GM19324 (cell line): ENCODE measurements around the gene RACGAP1.

ENCODE experiments used
- ATAC-seq: cut with Tn5 transposase; IDR thresholded peaks from one replicate; pipeline ENCODE4 v1.9.1; 2021; ENCODE audit warnings: mild to moderate bottlenecking, moderate library complexity; ENCODE audit not compliant: unreplicated experiment, low FRiP score

The RACGAP1 gene

DNA sequence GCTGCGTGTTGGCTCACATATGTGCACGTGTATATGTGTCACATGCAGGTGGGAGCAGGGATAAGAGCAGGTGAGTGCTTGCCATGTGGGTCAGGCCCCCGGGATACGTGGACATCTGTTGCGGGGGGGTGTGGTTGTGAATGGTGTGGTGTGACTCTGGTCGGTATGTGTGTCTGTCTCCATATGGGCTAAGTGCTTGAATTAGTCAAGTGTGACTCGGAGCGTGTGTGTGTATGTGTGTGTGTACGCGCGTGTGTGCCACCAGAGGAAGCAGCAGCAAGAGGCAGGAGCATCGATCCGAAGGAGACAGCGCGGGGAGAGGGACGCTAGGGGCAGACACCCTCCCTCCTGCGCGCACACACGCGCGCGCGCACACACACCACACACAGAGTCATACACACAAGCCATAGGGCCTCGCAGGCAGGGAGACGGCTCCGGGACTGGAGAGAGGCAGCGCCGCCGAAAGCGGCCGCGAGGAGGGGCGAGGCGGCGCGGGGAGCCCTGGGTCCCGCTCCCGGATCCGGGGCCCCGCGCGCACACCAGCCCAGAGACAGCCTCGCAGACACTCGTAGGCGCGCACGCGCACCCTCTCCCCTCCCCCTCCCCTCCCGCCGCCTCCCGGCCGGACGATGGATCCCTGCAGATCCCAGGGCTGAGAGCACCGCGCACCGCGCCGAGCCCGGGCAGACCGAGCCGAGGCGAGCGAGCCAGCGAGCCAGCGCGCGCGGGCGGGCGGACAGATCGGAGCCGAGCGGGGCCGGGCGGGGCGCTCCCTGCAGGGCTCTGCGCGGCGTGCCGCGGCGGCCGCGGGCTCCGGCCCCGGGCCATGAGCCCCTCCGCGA, 31.9 kb upstream of the RACGAP1 start, which contains the start of gene ASIC1:
Gene ASIC1, plus strand, starts transcription at position 597 of the 842 bp plus-strand sequence. CDS start 1,171 bp downstream, outside the sequence.
- no peak for ATAC-seq

DNA sequence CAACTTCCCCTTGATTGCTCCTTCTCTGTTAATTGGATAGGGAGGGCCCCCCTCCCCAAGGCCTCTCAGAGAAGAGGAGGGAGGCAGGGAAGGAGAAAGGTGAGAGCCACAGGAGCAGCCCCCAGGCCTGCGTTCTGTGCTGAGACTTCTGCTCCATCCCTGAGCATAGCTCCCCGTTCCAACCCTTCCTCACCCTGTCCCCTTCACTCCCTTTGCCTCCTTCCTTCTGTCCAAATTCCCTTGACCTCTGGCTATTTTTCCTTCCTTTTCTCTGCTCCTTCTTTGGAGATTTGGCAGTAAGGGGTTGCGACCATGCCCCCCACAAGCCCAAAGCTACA, 31.3 kb upstream of the RACGAP1 start:
- ATAC-seq, result no peak

DNA sequence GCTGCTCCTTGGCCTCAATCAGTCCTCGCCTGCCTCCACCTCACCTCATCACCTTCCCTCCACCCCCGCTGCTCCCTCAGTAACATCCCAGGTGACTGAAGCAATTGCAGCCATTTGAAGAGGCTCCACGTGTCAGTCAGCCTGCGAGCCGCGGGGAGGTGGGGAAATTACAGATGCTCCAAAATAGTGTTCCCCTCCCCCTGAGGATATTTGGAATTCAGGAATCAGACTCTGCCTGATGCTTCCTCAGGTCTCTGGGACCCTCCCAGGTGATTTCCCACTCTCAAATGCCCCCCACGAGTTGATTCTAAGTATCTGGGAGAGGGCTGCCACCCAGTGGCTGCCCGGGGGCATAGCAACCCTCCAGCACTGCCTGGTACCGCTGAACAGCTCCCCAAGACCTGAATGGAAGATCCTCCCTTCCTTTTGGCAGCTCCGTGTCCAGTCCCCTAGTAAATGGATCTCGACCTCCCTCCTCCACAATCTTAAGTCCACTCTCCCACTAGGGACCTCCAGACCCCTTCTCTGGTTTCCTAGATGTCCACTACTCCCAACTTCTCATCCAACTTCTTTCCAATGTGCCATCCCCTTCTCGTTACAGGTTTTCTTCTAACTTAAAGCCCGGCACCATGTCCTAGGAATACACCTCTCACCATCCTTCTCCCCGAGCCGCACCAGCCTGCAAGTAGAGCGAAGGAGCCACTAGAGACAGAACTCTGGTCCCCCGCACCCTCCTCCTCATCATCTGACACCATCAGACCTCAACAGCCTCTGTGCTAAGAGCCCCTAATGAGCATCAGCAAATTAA, 30.7 kb upstream of the RACGAP1 start:
- no peak for ATAC-seq

DNA sequence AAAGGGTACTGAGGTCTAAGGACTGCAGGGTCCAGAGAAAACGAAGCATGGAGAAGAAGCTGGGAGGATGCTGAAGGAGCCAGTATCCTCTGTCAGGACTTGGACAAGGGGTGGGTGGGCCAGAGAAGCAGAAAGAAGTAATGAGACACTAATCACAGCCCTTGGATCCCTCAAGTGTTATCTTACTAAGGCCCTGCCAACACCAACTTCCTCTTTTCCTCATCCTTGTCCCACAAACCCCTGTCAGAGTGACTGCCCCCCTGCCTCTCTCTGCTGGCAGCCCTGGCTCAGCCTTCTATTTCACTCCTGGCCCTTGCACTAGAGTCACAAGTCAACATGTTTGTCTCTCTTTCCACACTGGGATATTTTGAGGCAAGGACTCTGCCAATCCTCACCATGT, 28.3 kb upstream of the RACGAP1 start:
- no peak for ATAC-seq

DNA sequence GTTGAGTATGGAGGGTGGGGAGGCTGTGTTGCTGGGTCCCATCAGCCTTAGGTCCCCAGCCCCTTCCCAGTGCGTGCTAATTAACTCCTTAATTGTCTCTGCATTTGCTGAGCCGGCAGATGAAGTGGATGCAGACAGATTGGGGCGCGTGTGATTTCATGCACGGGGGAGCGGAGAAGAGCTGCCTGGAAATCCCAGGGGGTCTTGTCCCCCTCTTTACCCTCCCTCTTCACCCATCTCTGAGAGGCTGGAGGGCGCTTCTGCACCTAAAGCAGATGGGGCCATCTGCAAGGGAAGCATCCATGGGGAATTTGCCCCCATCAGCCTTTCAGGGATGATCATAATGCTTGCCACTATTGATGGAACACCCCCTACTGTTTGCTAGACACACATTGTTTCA, 27.7 kb upstream of the RACGAP1 start:
- no peak for ATAC-seq

DNA sequence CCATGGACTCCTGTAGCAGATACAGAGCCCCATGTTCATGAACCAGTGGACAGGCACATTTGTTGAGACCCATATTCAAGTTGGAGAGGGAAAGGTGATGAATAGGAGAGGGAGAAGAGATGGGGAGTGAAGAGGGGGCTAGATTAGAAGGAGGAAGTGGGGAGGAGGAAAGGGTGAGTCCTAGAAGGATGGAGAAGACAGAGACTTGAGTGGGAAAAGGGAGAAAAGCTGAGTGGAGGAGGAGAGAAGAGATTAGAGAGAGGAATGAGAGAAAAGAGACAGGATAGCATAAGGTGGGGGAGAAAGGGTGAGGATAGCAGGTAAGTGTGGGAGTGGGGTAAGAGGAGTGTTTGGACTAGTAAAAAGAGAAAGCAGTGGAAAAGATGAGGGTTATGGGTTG, 27.2 kb upstream of the RACGAP1 start:
- ATAC-seq, result no peak

DNA sequence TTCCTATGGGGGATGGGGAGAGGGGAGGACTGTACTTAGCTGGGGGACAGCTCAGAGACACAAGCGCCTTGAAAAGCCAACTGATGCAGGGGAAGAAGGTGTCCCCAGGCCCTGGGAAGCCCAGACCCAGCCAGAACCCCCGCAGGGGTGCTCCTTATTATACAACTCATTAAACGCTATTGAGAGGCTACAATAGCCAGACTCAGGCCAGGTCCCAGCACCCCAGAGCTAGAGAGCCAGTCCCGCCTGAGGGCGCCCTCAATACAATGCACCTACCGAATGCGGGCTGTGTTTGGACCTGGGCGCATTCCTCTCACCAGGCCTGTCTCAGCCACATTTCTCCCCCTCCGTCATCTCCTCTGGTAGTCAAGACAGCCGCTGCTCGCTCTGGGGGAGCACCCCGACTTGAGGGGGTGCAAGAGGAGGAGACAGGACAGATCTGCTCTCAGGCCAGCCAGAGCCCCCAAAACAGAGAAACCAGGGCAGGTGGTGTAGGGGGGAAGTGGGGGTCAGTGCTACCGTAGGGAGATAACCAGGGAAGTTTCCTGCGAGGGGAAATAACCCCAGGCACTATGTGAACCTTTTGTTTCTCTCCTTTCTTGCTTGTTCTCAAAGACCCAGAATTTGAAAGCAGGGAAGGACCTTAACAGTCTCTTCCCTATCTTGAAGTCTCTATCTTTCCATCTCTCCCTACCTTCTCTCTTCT, 26.0 kb upstream of the RACGAP1 start:
- ATAC-seq, result no peak

DNA sequence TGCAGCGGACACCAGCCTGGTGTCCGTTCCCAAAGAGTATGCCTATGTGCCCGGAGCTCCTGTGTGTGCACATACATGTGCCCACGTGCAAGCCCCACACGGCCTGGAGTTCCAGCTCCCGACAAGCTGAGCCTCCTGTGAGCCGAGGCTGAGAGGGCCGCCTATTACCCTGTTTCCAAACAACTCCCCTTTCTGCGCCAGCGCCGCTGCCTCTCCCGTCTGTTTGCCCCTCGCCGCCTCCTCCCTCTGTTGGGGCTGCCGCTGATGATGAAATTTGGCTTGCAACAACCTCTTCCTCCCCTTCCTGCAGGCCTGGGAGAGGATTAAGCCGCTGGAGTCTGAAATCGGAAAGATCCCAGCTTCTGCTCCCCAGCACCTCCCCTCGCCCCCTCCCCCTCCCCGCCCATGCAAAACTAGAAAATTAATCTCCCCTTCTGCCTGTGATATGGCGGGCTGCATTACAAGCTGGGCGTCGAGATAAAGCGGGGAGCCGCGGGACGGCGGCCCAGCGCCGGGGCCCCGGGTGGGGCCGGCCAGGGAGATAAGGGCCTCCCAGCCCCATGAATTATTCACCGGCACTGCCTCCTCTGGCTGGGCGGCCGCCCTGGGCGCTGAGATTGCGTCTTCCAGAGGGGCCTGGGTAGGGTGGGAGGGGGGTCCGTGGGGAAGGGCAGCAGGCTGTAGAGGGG, 25.3 kb upstream of the RACGAP1 start:
- no peak for ATAC-seq

DNA sequence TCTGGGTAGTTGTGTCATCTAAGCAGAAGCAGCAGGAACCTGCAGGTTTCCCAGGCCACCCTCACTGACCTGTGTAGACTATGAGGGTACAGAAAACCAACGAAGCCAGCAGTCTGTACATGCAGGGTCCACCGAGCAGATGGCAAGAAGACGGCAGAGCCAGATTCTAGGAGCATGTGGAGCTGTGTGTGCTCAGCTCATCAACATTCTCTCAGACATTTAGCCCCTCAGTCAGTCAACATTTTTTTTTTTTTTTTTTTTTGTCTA, 24.8 kb upstream of the RACGAP1 start:
- ATAC-seq, result no peak

DNA sequence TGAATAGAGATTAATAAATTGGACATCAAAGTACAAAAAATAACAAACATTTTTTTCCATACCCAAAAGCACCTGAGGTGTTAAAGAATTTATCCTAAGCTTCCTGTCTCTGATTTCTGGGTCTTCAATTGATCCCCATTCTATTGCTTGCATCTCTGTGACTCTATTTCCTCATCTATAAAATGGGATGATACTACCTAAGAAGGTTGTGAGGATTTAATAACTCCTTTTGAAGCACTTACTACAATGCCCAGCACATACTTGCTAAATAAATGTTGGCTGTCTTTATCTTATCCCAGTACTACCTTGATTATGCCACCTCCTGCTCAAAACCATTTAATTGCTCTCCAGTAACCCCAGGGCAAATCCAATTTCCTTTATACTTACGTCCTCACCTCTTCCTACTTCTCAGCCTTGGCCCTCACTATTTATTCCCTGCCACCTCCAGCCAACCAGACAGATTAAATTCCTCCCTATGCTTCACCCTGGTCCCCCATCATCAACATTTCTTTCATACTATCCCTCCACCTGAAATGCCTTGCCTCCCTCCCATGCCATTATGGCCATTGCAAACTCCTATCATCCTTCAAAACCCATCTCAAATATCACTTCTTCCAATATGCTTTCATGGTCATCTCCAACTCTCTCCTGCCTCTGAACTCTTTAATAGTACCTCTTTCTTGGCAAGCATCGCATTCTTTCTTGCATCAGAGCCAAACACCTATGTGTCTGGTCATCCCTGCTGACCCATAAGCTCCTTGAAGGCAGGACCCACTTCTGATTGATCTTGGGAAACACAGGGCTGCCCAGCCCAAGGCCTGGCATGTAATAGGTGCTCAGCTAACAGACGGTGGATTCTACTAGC, 24.2 kb upstream of the RACGAP1 start:
- no peak for ATAC-seq

DNA sequence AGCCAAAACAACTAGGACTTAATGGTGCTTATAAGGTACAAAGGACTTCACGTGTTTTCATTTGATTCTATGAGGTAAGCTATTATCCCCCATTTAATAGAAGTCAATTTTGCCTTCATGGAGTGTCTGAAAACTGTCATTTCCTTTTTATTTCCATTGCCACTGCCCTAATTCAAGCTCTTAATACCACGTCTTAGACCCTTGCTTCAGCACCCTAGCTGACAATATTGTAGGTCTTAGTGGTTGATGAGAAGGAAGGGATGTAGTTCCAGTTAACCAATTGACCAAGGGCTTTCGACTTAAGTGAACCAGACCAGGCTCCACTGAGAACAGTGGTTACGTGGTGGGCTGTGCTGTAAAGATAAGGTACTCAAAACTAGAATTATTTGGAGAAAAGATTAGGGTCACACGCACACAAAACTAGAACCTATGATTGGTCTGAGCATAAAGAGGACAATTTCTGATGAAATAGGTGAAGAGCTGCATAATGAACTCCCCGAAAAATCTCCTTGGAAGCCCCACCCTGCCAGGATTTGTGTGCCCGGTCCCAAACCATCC, 22.5 kb upstream of the RACGAP1 start:
- ATAC-seq, result no peak

DNA sequence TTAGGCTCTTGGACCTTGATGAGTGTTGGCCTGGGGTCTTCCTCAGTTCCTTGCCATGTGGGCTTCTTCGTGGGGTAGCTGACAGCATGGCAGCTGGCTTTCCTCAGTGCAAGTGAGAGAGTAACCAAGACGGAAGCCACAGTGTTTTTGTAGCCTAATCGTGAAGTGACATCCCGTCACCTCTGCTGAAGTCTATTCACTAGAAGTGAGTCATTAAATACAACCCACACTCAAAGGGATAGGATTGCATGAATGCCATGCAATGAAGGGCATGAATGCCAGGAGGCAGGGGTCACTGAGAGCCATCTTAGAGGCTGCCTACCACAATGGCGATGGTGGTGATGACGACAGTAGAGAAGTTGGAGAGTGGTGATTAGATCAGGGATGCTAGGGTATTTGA, 18.6 kb upstream of the RACGAP1 start:
- no peak for ATAC-seq

DNA sequence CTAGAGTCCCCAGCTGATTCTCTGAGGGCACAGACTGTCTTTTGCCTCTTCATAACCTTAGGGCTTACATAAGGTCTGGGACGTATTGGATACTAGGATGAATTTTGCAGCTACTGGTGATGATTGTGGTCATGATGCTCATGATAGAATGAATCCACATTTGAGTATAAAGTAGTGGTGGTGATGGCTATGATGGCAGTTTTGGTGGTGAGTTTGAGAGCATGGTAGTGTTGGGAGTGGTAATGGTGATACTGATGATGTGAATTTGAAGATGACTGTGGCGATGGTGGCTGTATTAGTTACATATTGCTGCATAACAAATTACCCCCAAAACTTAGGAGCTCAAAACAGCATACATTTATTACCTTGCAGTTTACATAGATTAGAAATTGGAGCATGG, 18.0 kb upstream of the RACGAP1 start:
- no peak for ATAC-seq

DNA sequence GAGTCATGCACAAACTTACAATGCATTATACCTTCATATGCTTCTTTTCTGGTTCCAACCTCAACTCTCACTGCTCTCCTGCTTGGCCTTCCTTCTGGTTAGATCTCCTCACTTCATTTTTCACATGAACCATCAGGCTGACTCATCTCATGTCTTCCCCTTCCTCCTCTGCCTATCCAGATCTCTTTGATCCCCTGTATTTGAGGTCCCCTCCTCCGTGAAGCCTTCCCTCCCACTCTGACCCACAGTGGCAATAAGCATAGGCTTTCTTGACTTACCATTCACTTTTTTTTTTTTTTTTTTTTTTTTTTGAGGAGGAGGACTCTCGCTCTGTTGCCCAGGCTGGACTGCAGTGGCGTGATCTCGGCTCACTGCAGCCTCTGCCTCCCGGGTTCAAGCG, 17.4 kb upstream of the RACGAP1 start:
- no peak for ATAC-seq

DNA sequence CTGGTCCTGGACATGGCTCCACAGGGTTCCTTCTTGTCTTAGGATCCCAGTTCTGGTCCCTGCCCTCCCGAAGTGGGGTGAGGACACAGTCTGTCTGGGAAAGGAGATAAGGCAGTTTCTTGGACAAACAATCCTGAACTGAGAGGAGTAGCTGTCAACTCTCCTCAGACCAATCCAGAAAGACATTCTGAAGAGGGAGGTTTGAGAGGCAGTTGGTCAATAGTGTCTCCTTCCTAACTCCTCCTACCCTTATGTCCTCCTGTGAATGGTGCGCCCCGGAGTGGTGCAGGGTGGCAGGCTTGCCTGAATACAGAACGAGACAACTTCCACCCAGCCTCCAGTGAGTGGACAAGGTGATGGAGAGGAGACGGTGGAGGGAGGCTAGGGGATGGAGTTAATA, 16.7 kb upstream of the RACGAP1 start:
- ATAC-seq, result no peak

DNA sequence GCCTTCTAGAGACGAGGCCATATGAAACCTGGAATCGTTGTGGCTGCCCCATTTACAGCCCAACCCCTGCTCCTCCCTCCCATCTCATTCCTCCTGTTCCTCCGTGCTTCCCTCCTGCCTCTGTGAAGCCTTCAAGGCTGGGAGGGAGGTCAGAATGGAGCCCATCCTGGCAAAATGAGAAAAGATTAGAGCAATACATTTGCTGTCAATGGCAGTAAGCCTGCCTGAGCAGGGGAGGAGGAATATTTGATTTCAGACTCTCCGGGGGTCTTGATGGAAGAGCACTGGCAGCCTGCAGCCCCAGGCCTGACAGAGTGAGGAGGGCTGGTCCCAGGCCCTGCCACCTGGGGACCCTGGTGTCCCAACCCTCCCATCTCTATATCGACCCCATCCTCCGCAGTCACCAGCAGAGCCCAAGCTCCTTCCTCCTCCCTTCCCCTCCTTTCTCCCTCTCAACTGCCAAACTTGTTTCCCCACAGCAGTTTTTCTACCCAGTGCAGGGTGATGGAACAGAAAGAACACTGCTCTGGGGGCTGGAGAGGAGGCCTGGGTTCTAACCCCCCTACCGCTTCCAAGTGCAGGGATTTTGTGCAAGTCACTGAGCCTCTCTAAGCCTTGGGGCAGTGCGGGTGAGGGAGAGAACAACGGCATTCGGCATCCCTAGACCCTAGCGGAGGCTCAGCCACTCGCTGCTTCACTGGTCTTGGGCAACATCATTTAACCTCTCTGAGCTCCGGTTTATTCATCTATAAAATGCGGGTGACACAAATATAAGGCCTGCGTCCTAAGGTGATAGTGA, 16.0 kb upstream of the RACGAP1 start:
- no peak for ATAC-seq

DNA sequence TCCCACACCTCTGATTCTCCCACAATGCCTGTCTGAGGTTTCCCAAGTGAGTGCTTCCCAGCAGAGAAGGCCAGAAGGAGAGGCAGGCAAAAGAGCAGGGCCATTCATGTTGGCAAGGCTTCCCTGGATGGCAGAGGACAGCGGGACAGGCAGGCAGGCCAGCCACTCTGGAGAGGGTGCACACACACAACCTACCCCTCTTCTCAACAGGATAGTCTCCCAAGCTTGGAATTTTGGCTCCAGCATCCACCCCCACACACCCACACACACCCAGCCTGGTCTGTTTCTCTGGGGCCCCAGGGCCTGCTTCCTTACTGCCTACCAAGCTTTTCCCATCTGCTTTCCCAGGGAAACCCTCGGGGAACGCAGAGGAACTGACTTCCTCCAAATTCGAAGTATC, 15.4 kb upstream of the RACGAP1 start:
- no peak for ATAC-seq

DNA sequence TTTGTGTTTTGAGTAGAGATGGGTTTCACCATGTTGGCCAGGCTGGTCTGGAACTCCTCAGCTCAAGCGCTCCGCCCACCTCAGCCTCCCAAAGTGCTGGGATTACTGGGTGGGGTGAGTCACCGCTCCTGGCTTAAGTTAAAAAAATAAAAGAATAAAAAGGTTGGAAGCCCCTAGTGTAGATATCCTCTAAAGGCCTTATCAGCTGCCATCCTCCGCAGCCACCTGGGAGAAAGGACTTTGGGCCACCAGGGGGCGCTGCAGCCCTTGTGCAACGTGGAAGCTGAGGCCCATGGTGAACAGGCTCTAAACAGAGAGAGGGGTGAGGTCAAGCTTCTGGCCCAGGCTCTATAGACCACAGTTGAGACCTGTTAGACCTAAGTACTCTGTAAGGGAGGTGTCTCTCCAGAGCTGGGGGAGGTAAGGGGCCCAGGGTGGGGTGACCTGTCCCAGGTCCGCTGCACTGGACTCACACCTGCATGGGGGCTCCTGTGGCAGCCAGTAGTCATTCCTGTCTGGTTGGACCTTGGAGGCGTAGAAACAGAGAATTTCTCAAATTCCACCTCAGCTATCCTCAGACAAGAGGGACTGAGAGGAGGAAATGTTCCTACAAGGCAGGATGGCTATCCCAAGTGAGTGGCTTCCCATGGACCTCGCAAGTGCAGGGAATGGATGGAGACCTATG, 14.0 kb upstream of the RACGAP1 start:
- no peak for ATAC-seq
